Frontal cortex (tissue), 4 donors: Measurements from ENCODE around the gene NDUFA1. TPM values are rescaled to one million over a fixed set of nuclear protein-coding genes. Genes with fewer than 3 reads are reported as not detected.
"Not testable (repeated sequence)": the region's sequence is repeated elsewhere in the genome, so short reads cannot be mapped to it uniquely, and the experiment has no call there.

Experiments
- DNase-seq, 2 donors: peaks; one replicate each; pipeline ENCODE4 v3.0.0; 2012; ENCODE audit warnings: low spot score in 2 of 2
- FAIRE-seq: peaks from 2 replicates; lab custom pipeline; 2012; peaks lifted over from hg19 to GRCh38; lab: Jason Lieb, UNC
- total RNA-seq: library from RNA; depleted of rRNA; stranded (reverse); fragments of >200 nt; gene quantifications from one replicate; pipeline ENCODE4 v1.2.3, GENCODE V29; 2014
- donor health status: control.
- donor health status: control.
- donor health status: control.

Gene NDUFA1
- total RNA-seq, 1 donor from 2014 or later = 46.9 TPM

DNA sequence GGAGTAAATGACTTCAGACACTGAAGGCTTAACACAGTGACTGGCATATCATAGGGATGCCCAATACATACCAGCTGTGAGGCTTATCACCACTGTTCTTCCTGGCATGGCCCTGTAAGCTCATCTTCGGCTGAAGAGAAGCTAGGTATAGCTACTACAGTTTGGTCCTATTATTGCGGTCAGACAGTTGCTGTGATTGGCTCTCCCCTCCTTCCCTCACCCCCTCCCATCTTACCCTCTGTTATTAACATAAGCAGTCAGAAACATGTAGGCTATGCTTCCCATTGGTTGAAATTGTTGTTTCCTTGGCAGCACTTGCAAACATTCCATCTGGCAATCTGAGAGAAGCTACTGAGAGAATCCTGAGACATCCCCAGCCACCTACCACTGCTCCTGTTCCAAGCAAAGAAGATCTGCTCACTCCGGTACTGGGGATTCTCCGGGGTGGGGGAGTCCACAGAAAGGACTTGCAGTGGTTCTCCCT is 24.3 kb downstream of the NDUFA1 start, which contains the start of gene AKAP14:
AKAP14 (plus strand) TSS at position 51 of the 484 bp plus-strand sequence. CDS start 7,331 bp downstream, outside the sequence.
- DNase-seq (no peak), FAIRE-seq (no peak)

GRCh38 chrX:119899125-119899524 is 27.5 kb downstream of the NDUFA1 start:
- FAIRE-seq (no peak), DNase-seq (no peak)

DNA sequence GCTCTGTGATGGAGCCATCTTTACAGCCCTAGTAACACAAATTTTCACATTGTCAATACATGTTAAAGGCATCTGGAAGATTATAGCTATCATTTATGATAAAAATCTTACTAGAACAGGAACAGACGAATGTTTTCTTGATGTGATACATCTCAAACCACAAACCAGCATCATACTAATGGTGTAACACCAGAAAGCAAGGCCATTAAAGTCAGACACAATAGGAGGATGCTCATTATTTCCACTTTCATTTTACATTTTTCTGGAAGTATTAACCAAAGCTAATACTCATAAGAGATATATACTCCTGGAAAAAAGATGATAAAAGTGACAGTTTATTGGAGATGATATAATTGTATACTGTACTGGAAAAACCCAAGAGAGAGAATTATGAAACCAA is 29.3 kb downstream of the NDUFA1 start:
- FAIRE-seq (no peak), DNase-seq (no peak)

- DNase-seq = no peak
These were observed 44.7 kb downstream of the NDUFA1 start for GRCh38 chrX:119916310-119916709.

DNA sequence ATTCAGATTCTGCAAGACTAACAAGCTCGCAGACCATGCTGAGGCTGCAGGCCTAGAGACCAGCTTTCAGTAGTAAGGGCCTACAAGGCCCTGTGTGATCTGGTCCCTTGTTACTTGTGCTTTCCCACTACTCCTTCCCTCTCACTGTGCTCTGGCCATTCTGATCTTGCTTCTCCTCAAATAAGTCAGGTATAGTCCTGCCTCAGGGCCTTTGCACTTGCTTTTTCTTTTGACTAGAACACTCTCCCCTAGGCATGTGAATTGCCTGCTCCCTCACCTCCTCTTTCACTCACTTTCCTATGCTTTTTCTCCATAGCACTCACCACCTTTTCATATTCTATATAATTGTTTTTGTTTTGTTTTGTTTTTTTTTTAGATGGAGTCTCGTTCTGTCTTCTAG is 46.2 kb downstream of the NDUFA1 start:
- no peak for FAIRE-seq
- DNase-seq = no peak

More at GRCh38 chrX:119916310-119916709, 44.7 kb downstream of the NDUFA1 start:
- no peak for FAIRE-seq

- FAIRE-seq (no peak), DNase-seq (no peak)
These were observed 48.4 kb downstream of the NDUFA1 start for GRCh38 chrX:119919835-119920585.

GRCh38 chrX:119922391-119922790 is 50.8 kb downstream of the NDUFA1 start:
- FAIRE-seq, DNase-seq: not testable (repeated sequence)

Other genes starting within 250 kb of the NDUFA1 start
- 69.3 TPM for gene SEPTIN6, start 178.7 kb upstream of the NDUFA1 start, total RNA-seq
- gene SOWAHD, start 113.2 kb upstream of the NDUFA1 start, total RNA-seq = 0.82 TPM
- 3,561 TPM for gene RPL39, start 80.2 kb upstream of the NDUFA1 start, total RNA-seq
- gene UPF3B, start 18.9 kb upstream of the NDUFA1 start, total RNA-seq = 3.7 TPM
- 17.5 TPM for gene RNF113A, start 99 bp upstream of the NDUFA1 start, total RNA-seq
- gene AKAP14, start 24.1 kb downstream of the NDUFA1 start, total RNA-seq = not detected
- gene NKAP, start 71.9 kb downstream of the NDUFA1 start, total RNA-seq = 8.6 TPM
- gene RHOXF2B, start 205.9 kb downstream of the NDUFA1 start, total RNA-seq = not detected
- gene RHOXF1, start 244.1 kb downstream of the NDUFA1 start, total RNA-seq = not detected